Measurements from ENCODE around the gene ENDOD1.

Gene ENDOD1

DNA sequence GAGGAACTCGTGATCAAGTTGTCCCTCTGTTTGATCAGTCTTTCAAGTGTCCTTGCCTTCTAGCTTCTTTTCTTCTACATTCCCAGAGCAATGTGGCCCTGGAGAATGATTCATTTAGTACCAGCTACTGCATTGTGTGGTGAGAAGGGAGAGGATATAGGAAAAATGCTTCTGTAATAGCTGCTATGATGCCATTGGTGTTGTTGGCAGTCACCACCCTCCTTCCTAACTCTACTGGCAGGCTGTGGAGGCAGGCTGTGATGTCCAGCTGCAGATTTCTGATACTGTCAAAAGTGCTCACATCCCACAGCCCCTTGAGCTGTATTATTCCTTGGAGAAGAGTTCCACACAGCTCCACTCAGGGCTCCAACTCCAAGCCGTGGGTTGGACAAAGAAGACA is 52.8 kb downstream of the ENDOD1 start:
- TF ChIP-seq CTCF (IDR thresholded peaks at IDR 0.05), result no peak

DNA sequence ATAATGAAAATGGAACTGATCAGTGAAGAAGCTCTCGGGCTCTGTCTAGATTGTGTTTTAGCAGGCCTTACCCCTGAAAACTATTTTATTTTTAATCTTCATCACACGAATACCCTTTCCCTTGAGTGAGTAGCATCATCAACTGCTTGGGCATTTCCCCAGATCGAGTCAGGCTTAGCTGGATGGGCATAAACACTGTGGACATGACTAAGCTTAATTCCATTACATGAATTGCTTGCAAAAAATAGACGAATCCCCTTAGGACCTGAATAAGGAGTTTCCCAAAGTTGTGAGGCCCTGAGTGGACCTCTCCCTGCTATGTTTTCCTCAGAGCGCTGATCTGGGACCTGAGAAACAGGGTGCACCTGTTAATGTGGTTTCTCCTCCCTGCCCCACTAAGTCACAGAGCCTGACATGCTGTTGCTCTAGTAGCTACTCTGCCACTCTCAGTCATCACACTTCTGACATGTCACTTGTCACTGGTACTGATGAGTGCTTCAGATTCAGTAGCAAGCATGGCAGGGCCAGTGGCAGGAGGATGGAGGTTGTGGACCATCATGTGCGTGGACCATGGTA is 53.5 kb downstream of the ENDOD1 start:
- Histone ChIP-seq H3K27ac (no peak overlapping the region), H3K4me3 (no peak overlapping the region)
- no peak for DNase-seq (ENCODE audit: low spot score)
- no peak for TF ChIP-seq CTCF (IDR thresholded peaks at IDR 0.05)

More for the DNA sequence above, 52.8 kb downstream of the ENDOD1 start:
- H3K27ac ChIP-seq, result no peak overlapping the region
- no peak overlapping the region for H3K4me3 ChIP-seq
- DNase-seq (ENCODE audit: low spot score), result no peak

DNA sequence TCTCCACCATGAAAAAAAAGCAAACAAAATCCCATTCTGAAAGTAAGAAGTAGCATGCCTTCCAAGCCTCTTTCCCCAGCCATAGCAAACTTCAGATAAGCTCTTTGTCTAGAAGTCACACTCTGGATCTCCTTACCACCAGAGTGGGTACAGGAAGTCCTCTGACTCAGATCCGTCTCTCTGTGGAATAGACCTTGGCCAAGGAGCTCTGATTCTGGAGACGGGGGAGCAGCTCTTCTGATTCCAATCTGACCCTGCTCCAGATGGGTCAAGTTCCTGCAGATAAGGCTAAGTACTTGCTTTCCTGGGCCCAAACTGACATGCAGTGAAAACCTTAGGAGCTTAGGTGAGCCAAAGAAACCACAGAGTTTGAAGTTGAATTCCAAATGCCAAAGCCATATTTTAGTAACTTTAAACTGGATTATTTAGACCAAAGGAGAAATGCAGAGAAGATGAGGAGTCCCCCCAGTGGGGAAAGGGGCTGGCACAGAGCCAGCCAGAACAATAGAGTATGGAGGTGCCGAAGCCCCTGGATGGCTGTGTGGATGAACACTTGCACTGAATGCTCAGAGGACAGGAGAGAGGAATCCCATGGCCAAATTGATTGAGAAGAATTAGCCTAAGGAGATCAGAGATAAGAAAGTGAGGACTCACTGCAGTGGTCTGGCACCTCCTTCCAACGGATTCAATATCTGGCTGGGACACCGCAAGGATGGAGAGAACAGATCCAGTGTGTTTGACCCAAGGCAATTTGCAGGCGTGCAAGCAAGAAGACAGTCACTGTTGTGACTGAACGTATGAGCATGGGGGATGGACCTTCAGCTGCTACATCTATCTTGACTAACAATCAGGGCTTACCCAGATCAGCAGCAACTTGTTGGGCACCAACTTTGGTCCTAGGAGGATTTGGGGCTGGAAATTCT is 54.9 kb downstream of the ENDOD1 start:
- no peak for TF ChIP-seq CTCF (IDR thresholded peaks at IDR 0.05)
- no peak for DNase-seq (ENCODE audit: low spot score)
- Histone ChIP-seq H3K27ac (no peak overlapping the region), H3K4me3 (no peak overlapping the region)

- no peak overlapping the region for H3K27ac ChIP-seq
- no peak overlapping the region for H3K4me3 ChIP-seq
- DNase-seq (ENCODE audit: low spot score), result no peak
- TF ChIP-seq CTCF (IDR thresholded peaks at IDR 0.05), result no peak
Measured at GRCh38 chr11:95145430-95146060, 55.9 kb downstream of the ENDOD1 start.

DNA sequence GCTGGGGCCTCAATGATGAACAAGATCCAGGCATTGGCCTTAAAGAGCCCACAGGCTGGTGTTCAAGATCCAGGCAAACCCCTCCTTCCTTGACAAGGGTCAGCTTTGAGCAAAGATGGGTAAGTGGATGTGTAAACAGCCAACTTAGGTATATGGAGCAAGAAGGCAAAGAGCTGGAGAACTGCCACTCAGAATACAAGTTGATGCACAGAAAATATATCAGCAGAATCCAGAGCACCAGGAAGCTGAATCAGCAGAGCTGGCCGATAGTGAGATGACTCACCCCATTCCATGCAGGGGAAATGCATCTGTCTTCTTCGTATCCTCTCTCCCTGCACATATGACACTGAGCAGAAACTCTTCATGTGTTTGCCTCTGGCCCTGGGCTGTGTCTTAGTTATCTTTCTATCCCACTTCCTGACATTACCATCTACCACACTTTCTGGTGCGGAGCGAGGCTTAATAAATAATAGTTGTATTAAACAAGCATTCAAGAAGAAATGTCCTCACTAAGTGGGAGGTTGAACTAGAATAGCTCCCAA is 57.8 kb downstream of the ENDOD1 start:
- TF ChIP-seq CTCF (IDR thresholded peaks at IDR 0.05), result no peak
- H3K4me3 ChIP-seq, result no peak overlapping the region
- peak overlapping the region in 1 of 2 donors; percentile 94 for H3K27ac ChIP-seq
- DNase-seq (ENCODE audit: low spot score), result no peak

GRCh38 chr11:95148406-95148805 is 58.8 kb downstream of the ENDOD1 start:
- DNase-seq (ENCODE audit: low spot score), result no peak
- Histone ChIP-seq H3K27ac (peak overlapping the region in 1 of 2 donors; percentile 94), H3K4me3 (no peak overlapping the region)
- no peak for TF ChIP-seq CTCF (IDR thresholded peaks at IDR 0.05)
